Gastrocnemius medialis (tissue), 4 donors: ENCODE data around the gene APH1B.

Experiments used
- CTCF ChIP-seq, 5 experiments: fragments of 450-650 bp in 3 of 5; fragments of 200-600 bp in 2 of 5; sonication (generic) in 2 of 5; IDR thresholded peaks in 4 of 5; conservative IDR thresholded peaks in 1 of 5; 1 replicate in 4 of 5; 2 replicates in 1 of 5; pipeline ENCODE4 v1.5.1; 2016 to 2019; ENCODE audit warnings: antibody characterized with exemption in 5 of 5, mild to moderate bottlenecking in 3 of 5, moderate library complexity in 3 of 5
- POLR2A ChIP-seq, 2 donors: fragments of 450-650 bp; IDR thresholded peaks; one replicate each; pipeline ENCODE4 v1.6.1; 2017; ENCODE audit warnings: antibody characterized with exemption in 2 of 2, mild to moderate bottlenecking in 2 of 2, moderate library complexity in 2 of 2

GRCh38 chr15:63238796-63239195 is 38.6 kb upstream of the APH1B start:
- TF ChIP-seq CTCF (IDR thresholded peaks at IDR 0.05 in 4 of 5, conservative IDR thresholded peaks at IDR 0.05 in 1 of 5) (no peak), POLR2A (IDR thresholded peaks at IDR 0.05) (no peak)
